AG20443 (cell line): Measurements from ENCODE around the gene CSF1.

Experiments used
- DNase-seq: peaks from one replicate; pipeline ENCODE4 v3.0.0; 2012; ENCODE audit warnings: low spot score, mixed read lengths

The CSF1 gene

GRCh38 chr1:109978761-109979488, 68.3 kb downstream of the CSF1 start:
- no peak for DNase-seq

- DNase-seq, result peak; percentile 72
These were observed 68.9 kb downstream of the CSF1 start for GRCh38 chr1:109979489-109980091.
